ENCODE measurements around the gene GCN1. TPM values are rescaled to one million over a fixed set of nuclear protein-coding genes. Genes with fewer than 3 reads are reported as not detected.
A peak's percentile ranks its signal among the peaks of the same experiment; 100 is the strongest.

GCN1 gene
- total RNA-seq, 1 experiment from 2014 or later = 254 TPM

- H3K27me3 ChIP-seq (ENCODE audit: low read length) = no peaks in the 10 kb centered on the region
- H3K79me2 ChIP-seq (ENCODE audit: low read length) = peaks cover 90% of the 10 kb centered on the region
- ATAC-seq = peak; percentile 59
- intact Hi-C loops (cut with micrococcal nuclease) = loop anchor here (1.0 kb wide), 2 partner anchors 30 to 31 kb away; partner anchors contain the start of gene RPLP0
- H3K4me1 ChIP-seq (ENCODE audit: insufficient read depth, low read length) = peaks cover 83% of the 10 kb centered on the region
- peak overlapping the region; percentile 98 for H3K4me2 ChIP-seq (ENCODE audit: low read length)
- no TSS peak for BruUV-seq (replicated peaks)
- no peak overlapping the region for H2AFZ ChIP-seq (ENCODE audit: low read length)
- peak overlapping the region; percentile 67 for H3K4me3 ChIP-seq (ENCODE audit: low read length)
- TF ChIP-seq, protein P1, sequence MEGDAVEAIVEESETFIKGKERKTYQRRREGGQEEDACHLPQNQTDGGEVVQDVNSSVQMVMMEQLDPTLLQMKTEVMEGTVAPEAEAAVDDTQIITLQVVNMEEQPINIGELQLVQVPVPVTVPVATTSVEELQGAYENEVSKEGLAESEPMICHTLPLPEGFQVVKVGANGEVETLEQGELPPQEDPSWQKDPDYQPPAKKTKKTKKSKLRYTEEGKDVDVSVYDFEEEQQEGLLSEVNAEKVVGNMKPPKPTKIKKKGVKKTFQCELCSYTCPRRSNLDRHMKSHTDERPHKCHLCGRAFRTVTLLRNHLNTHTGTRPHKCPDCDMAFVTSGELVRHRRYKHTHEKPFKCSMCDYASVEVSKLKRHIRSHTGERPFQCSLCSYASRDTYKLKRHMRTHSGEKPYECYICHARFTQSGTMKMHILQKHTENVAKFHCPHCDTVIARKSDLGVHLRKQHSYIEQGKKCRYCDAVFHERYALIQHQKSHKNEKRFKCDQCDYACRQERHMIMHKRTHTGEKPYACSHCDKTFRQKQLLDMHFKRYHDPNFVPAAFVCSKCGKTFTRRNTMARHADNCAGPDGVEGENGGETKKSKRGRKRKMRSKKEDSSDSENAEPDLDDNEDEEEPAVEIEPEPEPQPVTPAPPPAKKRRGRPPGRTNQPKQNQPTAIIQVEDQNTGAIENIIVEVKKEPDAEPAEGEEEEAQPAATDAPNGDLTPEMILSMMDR (conservative IDR thresholded peaks at IDR 0.05; ENCODE audit: low read depth, low read length) = 0 out of 2 replicates have a peak, but pooled peaks have one; percentile 11
- TF ChIP-seq EZH2 (IDR thresholded peaks at IDR 0.05; ENCODE audit: low read length, unreplicated experiment) (no peak), EZH2phosphoT487 (IDR thresholded peaks at IDR 0.05; ENCODE audit: borderline replicate concordance, low read length) (peak; percentile 98)
- CTCF ChIA-PET = interaction anchor here (0.6 to 6.8 kb wide), 5 partner anchors 25 to 71 kb away, joined by 3 to 142 read pairs (median 18); partner anchors contain the start of genes PXN, RPLP0 and SIRT4
- DNase-seq = peak; percentile 100
- H3K36me3 ChIP-seq (ENCODE audit: low read depth, low read length) = peaks cover 14% of the 10 kb centered on the region
- POLR2A ChIA-PET (ENCODE audit: unreplicated experiment) = interaction anchor here (0.5 to 3.4 kb wide), 10 partner anchors 9 to 450 kb away, joined by 3 to 72 read pairs (median 14); partner anchors contain the start of genes PXN, RNU4-2 and RPLP0
- peaks cover 13% of the 10 kb centered on the region for H4K20me1 ChIP-seq (ENCODE audit: low read length)
- peaks cover 43% of the 10 kb centered on the region for H3F3A ChIP-seq (ENCODE audit: low read length, unreplicated experiment)
- H3K9me3 ChIP-seq (ENCODE audit: low read length) = no peaks in the 10 kb centered on the region
- no peaks in the 10 kb centered on the region for H3K9me2 ChIP-seq (replicated peaks; ENCODE audit: low read length)
- H3K9ac ChIP-seq (ENCODE audit: low read length) = peak overlapping the region; percentile 96
- peak overlapping the region; percentile 99 for H3K27ac ChIP-seq (ENCODE audit: low read length)
These were observed 36.9 kb upstream of the GCN1 start for GRCh38 chr12:120231316-120232011.

GRCh38 chr12:120230974-120231315 lies 36.4 kb upstream of the GCN1 start:
- peak overlapping the region; percentile 99 for H3K27ac ChIP-seq (ENCODE audit: low read length)
- H3K4me1 ChIP-seq (ENCODE audit: insufficient read depth, low read length) = peaks cover 83% of the 10 kb centered on the region
- H3K9me2 ChIP-seq (replicated peaks; ENCODE audit: low read length) = no peaks in the 10 kb centered on the region
- peak overlapping the region; percentile 96 for H3K9ac ChIP-seq (ENCODE audit: low read length)
- TSS peak; percentile 75 for BruUV-seq (replicated peaks)
- H3K79me2 ChIP-seq (ENCODE audit: low read length) = peaks cover 90% of the 10 kb centered on the region
- peaks cover 19% of the 10 kb centered on the region for H4K20me1 ChIP-seq (ENCODE audit: low read length)
- TF ChIP-seq, protein P1 (conservative IDR thresholded peaks at IDR 0.05; ENCODE audit: low read depth, low read length) = no peak
- TF ChIP-seq EZH2phosphoT487 (IDR thresholded peaks at IDR 0.05; ENCODE audit: borderline replicate concordance, low read length) = no peak
- TF ChIP-seq EZH2 (IDR thresholded peaks at IDR 0.05; ENCODE audit: low read length, unreplicated experiment) = no peak
- ChIA-PET POLR2A (ENCODE audit: unreplicated experiment) (interaction anchor here (0.5 to 3.4 kb wide), 12 partner anchors 9 to 450 kb away, joined by 3 to 72 read pairs (median 8); partner anchors contain the start of genes PXN, RNU4-2 and RPLP0), CTCF (interaction anchor here (1.4 to 6.8 kb wide), 4 partner anchors 26 to 71 kb away, joined by 3 to 142 read pairs (median 20); partner anchors contain the start of genes PXN, RPLP0 and SIRT4)
- H3K9me3 ChIP-seq (ENCODE audit: low read length) = no peaks in the 10 kb centered on the region
- no peaks in the 10 kb centered on the region for H3K27me3 ChIP-seq (ENCODE audit: low read length)
- H3K36me3 ChIP-seq (ENCODE audit: low read depth, low read length) = peaks cover 19% of the 10 kb centered on the region
- H3K4me2 ChIP-seq (ENCODE audit: low read length) = peak overlapping the region; percentile 98
- intact Hi-C loops (cut with micrococcal nuclease) = loop anchor here (1.0 kb wide), 2 partner anchors 30 to 31 kb away; partner anchors contain the start of gene RPLP0
- no peak for ATAC-seq
- no peak for DNase-seq
- no peak overlapping the region for H2AFZ ChIP-seq (ENCODE audit: low read length)
- H3F3A ChIP-seq (ENCODE audit: low read length, unreplicated experiment) = peaks cover 40% of the 10 kb centered on the region
- peak overlapping the region; percentile 67 for H3K4me3 ChIP-seq (ENCODE audit: low read length)

Measured in PC-3 (cell line).